ENCODE results near the gene SLC8A3. TPM values are rescaled to one million over a fixed set of nuclear protein-coding genes. Genes with fewer than 3 reads are reported as not detected.

The SLC8A3 gene
- total RNA-seq, 2 donors from 2014 or later, result 0.09 TPM; not detected in 1

- no peaks in the 10 kb centered on the region for H3K36me3 ChIP-seq (ENCODE audit: control insufficient read depth, insufficient read depth, low read length)
- Mint-ChIP-seq H3K4me1 (peaks cover 17% of the 10 kb centered on the region), H3K27ac (no peak overlapping the region), H3K36me3 (ENCODE audit: low read depth) (no peaks in the 10 kb centered on the region), H3K9me3 (no peaks in the 10 kb centered on the region), H3K4me3 (no peak overlapping the region), H3K27me3 (ENCODE audit: insufficient read depth) (peaks cover 7% of the 10 kb centered on the region)
- no peak overlapping the region for H3K4me3 ChIP-seq (ENCODE audit: low read length)
- no peak for TF ChIP-seq CTCF (conservative IDR thresholded peaks at IDR 0.05)
- no peak overlapping the region for H3K9ac ChIP-seq (ENCODE audit: extremely low read depth, low read length, poor library complexity, severe bottlenecking)
- peaks cover 8% of the 10 kb centered on the region for H3K27me3 ChIP-seq (ENCODE audit: control insufficient read depth, insufficient read depth, low read length, poor library complexity, severe bottlenecking)
- no peaks in the 10 kb centered on the region for H3K9me3 ChIP-seq (ENCODE audit: control insufficient read depth, low read length)
- no peak for DNase-seq
- H3K27ac ChIP-seq (ENCODE audit: low read depth, low read length), result no peak overlapping the region
- no peaks in the 10 kb centered on the region for H3K4me1 ChIP-seq (ENCODE audit: control insufficient read depth, insufficient read depth, low read length)
- WGBS, 2 experiments (ENCODE audit: insufficient coverage in 1 of 2, insufficient read length in 1 of 2), result 77 to 80% methylated on average over 2 to 3 of the region's 3 CpGs
Observed at GRCh38 chr14:70047598-70048312, 141.0 kb downstream of the SLC8A3 start.

GRCh38 chr14:70045844-70046535 lies 142.8 kb downstream of the SLC8A3 start:
- TF ChIP-seq CTCF (conservative IDR thresholded peaks at IDR 0.05), result peak; percentile 95

DNA sequence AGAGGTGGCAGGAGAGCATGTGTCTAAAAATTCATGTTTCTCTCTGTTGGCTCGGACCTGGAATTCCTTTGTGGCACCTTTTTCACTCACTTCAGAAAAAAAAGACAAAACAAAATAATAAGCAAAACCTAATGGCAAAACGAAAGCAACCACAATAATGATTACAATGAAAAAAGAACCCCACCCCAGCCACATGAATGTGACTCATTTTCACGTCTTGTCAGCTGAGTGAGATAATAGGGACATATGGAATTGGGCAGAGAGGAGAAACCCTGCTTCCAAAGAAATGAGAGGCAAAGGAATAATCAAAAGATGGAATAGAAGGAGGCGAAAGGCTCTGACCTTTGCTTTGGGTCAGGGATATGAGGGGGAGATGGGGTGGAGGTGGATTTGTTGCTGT lies 143.4 kb downstream of the SLC8A3 start:
- no peak for TF ChIP-seq CTCF (conservative IDR thresholded peaks at IDR 0.05)
- H3K27ac Mint-ChIP-seq, result no peak overlapping the region

More at GRCh38 chr14:70045844-70046535, 142.8 kb downstream of the SLC8A3 start:
- Histone ChIP-seq H3K4me3 (ENCODE audit: low read length) (no peak overlapping the region), H3K27ac (ENCODE audit: low read depth, low read length) (no peak overlapping the region), H3K36me3 (ENCODE audit: control insufficient read depth, insufficient read depth, low read length) (no peaks in the 10 kb centered on the region), H3K27me3 (ENCODE audit: control insufficient read depth, insufficient read depth, low read length, poor library complexity, severe bottlenecking) (peaks cover 15% of the 10 kb centered on the region), H3K9me3 (ENCODE audit: control insufficient read depth, low read length) (no peaks in the 10 kb centered on the region), H3K9ac (ENCODE audit: extremely low read depth, low read length, poor library complexity, severe bottlenecking) (no peak overlapping the region), H3K4me1 (ENCODE audit: control insufficient read depth, insufficient read depth, low read length) (no peaks in the 10 kb centered on the region)
- Mint-ChIP-seq H3K27ac (no peak overlapping the region), H3K4me3 (no peak overlapping the region), H3K4me1 (peaks cover 17% of the 10 kb centered on the region), H3K9me3 (no peaks in the 10 kb centered on the region), H3K36me3 (ENCODE audit: low read depth) (no peaks in the 10 kb centered on the region), H3K27me3 (ENCODE audit: insufficient read depth) (peaks cover 7% of the 10 kb centered on the region)
- peak; percentile 95 for DNase-seq
- WGBS, 2 experiments (ENCODE audit: insufficient coverage in 1 of 2, insufficient read length in 1 of 2), result 27 to 36% methylated on average over 12 to 22 of the region's 22 CpGs

More for the DNA sequence above, 143.4 kb downstream of the SLC8A3 start:
- DNase-seq, result no peak
- H3K4me1 ChIP-seq (ENCODE audit: control insufficient read depth, insufficient read depth, low read length), result no peaks in the 10 kb centered on the region
- WGBS, 2 experiments (ENCODE audit: insufficient coverage in 1 of 2, insufficient read length in 1 of 2), result 88 to 100% methylated on average over 1 to 4 of the region's 4 CpGs
- Mint-ChIP-seq H3K9me3 (no peaks in the 10 kb centered on the region), H3K27me3 (ENCODE audit: insufficient read depth) (peaks cover 6% of the 10 kb centered on the region), H3K4me3 (no peak overlapping the region), H3K36me3 (ENCODE audit: low read depth) (no peaks in the 10 kb centered on the region), H3K4me1 (peaks cover 17% of the 10 kb centered on the region)
- no peaks in the 10 kb centered on the region for H3K9me3 ChIP-seq (ENCODE audit: control insufficient read depth, low read length)
- H3K4me3 ChIP-seq (ENCODE audit: low read length), result no peak overlapping the region
- H3K36me3 ChIP-seq (ENCODE audit: control insufficient read depth, insufficient read depth, low read length), result no peaks in the 10 kb centered on the region
- H3K9ac ChIP-seq (ENCODE audit: extremely low read depth, low read length, poor library complexity, severe bottlenecking), result no peak overlapping the region
- H3K27me3 ChIP-seq (ENCODE audit: control insufficient read depth, insufficient read depth, low read length, poor library complexity, severe bottlenecking), result peaks cover 20% of the 10 kb centered on the region
- no peak overlapping the region for H3K27ac ChIP-seq (ENCODE audit: low read depth, low read length)

Data from endodermal cell (in vitro differentiated cells).